Measurements from ENCODE around the gene STPG3.

The STPG3 gene

DNA sequence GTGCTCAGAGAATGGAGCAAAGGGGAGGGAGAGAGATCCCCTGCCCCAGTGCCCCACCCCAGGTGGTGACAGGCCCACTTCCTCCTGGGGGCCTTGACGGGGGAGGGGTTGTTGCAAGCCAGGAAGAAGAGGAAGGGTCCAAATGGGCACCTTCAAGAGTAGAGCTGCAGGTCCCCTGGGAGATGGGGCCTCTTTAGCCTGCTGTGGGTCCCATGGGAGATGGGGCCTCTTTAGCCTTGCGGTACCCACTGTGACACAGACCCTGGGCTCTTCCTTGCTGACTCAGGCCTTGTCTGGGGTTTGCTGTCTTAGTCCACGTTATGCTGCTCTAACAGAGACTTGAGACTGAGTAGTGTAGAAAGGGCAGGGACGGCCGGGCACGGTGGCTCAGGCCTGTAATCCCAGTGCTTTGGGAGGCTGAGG, 16.9 kb downstream of the STPG3 start:
- DNase-seq, result no peak

DNA sequence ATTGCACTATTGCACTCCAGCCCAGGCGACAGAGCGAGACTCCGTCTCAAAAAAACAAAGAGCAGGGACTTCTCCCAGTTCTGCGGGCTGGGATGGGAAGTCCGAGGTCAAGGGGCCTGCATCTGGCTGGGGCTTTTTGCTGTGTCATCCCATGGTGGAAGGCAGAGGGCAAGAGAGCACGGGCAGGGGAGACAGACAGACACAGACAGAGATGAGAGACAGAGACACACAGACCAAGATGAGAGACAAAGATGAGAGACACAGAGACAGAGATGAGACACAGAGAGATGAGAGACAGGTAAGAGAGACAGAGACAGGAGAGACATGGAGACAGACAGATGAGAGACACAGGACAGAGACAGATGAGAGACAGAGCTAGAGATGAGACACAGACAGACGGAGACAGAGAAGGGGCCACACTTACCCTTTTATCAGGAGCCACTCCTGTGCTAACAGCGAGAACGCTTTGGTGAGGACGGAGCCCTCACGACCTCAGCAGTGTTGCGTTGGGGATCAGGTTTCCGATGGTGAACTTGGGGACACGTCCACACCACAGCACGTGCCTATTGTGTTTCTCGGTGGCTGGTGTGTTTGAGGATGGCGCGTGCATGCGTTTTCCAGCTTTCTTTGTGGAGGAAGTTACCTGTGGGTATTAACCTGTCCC, 17.6 kb downstream of the STPG3 start:
- DNase-seq, result no peak

- DNase-seq, result no peak
Observed at GRCh38 chr9:137269231-137269772, 18.2 kb downstream of the STPG3 start.

DNA sequence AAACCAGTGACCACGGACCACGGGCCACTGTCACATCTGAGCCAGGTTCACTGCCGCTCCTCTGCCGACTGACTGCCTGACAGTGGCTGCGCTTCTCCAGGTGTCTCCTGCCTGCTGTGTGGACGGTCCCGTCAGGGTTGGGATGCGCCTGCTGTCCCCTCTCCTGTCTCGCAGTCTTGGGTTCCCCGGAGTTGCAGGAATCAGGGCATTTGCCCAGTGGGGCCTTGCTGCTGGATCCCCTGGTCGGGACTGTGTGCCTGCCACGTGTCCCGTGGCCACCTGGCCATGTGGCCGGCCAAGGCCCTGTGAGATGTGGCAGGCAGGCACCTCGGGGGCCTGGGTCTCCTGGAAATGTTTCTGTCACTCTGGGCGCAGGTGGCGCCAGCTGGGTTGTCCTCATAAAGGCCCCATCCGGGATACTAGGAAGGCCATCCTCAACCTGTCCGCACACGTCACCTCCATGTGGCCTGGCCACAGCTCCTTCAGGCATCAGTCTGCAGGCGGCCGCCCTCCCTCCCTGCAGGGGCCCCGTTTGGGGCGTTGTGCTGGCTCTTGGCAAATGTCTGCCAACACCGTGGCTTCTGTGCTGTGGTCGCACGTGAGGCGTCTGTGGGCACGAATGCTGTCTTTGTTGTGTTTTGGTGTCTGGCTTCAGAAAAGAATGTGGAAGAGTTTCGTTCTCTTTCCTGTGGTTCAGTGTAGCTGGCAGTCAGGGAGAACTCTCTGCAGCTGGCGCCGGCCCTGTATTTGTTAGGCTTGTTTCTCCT, 20.0 kb downstream of the STPG3 start:
- peak; percentile 19 for DNase-seq

DNA sequence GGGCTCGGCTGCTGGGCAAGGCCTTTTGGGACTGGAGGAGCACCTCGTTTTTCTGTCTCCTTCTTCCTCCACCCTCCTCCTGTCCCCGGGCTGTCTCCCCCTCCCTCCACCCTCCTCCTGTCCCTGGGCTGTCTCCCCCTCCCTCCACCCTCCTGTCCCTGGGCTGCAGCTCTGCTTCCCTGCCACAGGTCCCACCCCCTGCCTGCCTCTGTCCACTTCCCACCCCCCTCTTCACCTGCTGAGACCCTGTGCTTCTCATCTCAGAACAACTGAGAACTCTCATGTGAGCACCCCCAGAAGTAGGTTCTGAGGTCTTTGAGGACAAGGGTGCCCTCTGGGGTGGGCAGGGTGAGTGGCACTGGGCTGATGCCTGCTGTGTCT, 20.6 kb downstream of the STPG3 start:
- DNase-seq, result no peak

GRCh38 chr9:137272241-137273094, 21.4 kb downstream of the STPG3 start:
- DNase-seq, result no peak

DNA sequence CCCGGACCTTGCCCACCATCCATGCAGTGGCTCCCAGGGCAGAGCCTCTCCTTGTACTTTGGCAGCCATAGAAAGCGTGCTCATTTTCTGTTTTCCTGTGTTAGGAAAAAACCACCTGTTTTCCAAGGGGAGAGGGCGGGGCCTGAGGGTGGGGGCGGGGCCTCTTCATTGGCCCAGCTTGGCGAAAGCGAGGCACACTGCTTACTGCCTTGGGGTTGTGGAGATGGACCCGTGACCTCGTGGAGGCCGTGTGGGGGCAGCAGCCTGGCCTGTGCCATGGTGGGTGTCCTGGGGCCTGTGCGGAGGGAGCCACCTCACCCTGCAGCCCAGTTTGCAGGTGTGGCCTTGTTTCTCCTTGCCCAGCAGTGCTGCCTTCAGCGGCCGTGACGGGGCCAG, 22.0 kb downstream of the STPG3 start:
- DNase-seq, result no peak

DNA sequence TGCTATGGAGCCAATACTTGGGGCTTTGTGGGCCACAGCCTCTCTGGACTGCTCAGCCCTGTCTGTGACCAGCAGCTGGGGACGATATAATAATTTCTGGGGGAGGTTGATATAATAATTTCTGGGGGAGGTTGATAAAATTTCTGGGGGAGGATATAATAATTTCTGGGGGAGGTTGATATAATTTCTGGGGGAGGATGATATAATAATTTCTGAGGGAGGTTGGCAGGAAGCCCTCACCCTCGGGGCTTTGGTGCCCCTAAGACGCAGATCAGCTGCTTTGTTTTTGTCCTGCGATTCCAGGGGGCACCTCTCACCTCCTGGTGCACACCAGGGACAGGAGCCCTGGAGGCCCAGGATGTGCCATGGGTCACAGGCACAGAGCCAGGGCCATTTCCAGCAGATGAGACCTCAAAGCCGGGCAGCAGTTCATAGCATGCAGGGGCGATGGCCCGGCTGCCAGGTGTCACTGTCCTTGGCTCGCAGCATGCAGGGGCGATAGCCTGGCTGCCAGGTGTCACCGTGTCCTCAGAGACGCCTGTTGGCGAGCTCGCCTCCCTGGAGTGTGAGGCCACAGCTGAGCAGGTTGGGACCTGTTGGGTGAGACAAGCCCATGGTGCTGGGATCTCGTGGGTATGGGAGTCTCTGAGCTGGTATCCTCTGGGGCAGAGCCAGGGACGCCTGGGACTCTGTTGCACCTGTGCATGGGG, 22.7 kb downstream of the STPG3 start:
- no peak for DNase-seq

GRCh38 chr9:137275203-137275587, 24.1 kb downstream of the STPG3 start:
- no peak for DNase-seq

- DNase-seq, result no peak
Observed at GRCh38 chr9:137275588-137276472, 24.7 kb downstream of the STPG3 start.

- no peak for DNase-seq
Observed at GRCh38 chr9:137276473-137277328, 25.6 kb downstream of the STPG3 start.

- DNase-seq, result no peak
Observed at GRCh38 chr9:137277329-137278041, 26.4 kb downstream of the STPG3 start, which contains the start of gene TOR4A. TSS of gene TOR4A (plus strand) at chr9:137277726. CDS start at chr9:137278690, 964 bp downstream.

GRCh38 chr9:137278061-137278701, 27.1 kb downstream of the STPG3 start:
- no peak for DNase-seq

GRCh38 chr9:137278721-137279711, 27.9 kb downstream of the STPG3 start:
- DNase-seq, result no peak

GRCh38 chr9:137279741-137280473, 28.8 kb downstream of the STPG3 start:
- no peak for DNase-seq

DNA sequence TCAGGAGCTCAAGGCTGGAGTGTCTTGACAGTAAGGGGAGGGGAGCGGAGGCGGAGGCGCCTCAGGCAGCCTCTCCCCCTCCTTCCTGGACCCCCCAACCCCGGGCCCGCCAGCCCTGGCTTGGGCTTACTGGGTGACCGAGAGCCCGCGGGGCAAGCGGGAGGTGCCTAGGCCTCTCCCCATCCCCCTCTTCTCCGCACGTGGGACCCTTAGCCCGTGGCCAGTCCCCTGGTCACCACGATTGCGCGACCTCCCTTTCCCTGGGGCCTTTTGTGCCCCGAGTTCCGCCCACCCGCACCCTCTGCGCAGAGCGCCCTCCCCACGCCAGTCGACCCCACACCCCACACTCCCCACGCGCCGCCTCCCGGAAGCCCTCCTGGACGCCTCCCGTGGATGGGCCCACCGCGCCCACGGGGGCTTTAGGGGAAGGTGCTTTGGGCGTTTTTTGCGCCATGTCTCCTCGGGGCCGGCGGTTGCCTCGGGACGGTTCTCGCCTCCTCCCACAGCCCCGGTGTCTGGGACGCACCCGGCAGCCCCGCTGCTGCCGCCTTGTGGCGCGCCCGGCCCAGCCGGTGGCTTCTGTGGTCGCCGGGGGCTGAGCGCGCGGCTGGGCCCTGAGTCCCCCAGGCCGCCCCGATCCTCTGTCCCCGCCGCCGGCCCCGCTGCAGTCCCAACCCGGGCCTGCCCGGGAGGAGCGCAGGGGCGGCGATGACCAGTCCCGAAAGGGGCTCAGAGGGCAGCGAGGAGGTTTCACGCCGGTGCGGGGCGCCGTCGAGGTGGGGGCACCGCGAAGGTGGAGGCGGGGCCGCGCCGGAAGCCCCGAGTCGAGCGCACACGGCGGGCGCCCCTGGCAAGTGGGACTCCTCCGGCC, 29.6 kb downstream of the STPG3 start:
- DNase-seq, result no peak

Measured in activated CD4-positive, alpha-beta T cell treated with anti-CD3 and anti-CD28 coated beads, Interleukin-2, amount 50 U/mL, for 1 hour (primary cell).